ENCODE measurements around the gene OBSCN.

Gene OBSCN

DNA sequence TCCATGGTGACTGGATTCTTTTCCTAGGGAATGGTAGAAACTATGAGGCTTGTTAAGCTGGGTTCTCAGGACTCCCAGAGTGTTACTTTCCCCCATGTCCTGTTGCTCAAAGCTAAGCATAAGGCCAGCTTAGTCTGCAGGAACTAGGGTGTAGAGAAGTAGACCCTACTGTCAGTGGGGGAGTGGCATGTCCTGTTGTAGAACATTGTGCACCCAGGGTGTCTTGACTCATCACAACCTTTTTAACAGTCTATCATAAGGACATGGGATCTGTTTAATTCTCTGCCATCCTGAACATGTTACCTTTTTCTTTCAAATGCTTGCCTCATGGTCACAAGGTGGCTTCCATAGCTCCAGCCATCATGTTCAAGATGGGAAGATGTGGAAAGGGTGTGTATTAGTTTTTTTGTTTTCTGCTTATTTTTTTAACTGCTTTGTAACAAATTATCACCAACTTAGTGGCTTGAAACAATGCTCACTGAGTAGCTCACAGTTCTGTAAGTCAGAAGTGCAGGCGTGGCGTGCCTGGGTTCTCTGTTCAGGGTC is 17.4 kb downstream of the OBSCN start:
- no peak for TF ChIP-seq TAF1 (IDR thresholded peaks at IDR 0.05; ENCODE audit: borderline replicate concordance, insufficient read depth, low read length)
- no peak for TF ChIP-seq POLR2AphosphoS5 (IDR thresholded peaks at IDR 0.05; ENCODE audit: low read depth, low read length)

- TF ChIP-seq SIN3A (IDR thresholded peaks at IDR 0.05; ENCODE audit: borderline replicate concordance, insufficient read depth, low read length) (no peak), REST (IDR thresholded peaks at IDR 0.05; ENCODE audit: insufficient read depth in 1 of 2, low read depth in 2 of 2, low read length in 2 of 2) (no peak), TAF1 (IDR thresholded peaks at IDR 0.05; ENCODE audit: borderline replicate concordance, insufficient read depth, low read length) (no peak), FOXP2 (optimal IDR thresholded peaks at IDR 0.05; ENCODE audit: borderline replicate concordance, extremely low read depth, extremely low read length, insufficient read depth) (no peak), POLR2AphosphoS5 (IDR thresholded peaks at IDR 0.05; ENCODE audit: low read depth, low read length) (no peak)
Measured at GRCh38 chr1:228225740-228226139, 17.9 kb downstream of the OBSCN start.

- TF ChIP-seq FOXP2 (optimal IDR thresholded peaks at IDR 0.05; ENCODE audit: borderline replicate concordance, extremely low read depth, extremely low read length, insufficient read depth) = no peak
- no peak for TF ChIP-seq POLR2AphosphoS5 (IDR thresholded peaks at IDR 0.05; ENCODE audit: low read depth, low read length)
Measured at GRCh38 chr1:228226141-228226874, 18.5 kb downstream of the OBSCN start.

DNA sequence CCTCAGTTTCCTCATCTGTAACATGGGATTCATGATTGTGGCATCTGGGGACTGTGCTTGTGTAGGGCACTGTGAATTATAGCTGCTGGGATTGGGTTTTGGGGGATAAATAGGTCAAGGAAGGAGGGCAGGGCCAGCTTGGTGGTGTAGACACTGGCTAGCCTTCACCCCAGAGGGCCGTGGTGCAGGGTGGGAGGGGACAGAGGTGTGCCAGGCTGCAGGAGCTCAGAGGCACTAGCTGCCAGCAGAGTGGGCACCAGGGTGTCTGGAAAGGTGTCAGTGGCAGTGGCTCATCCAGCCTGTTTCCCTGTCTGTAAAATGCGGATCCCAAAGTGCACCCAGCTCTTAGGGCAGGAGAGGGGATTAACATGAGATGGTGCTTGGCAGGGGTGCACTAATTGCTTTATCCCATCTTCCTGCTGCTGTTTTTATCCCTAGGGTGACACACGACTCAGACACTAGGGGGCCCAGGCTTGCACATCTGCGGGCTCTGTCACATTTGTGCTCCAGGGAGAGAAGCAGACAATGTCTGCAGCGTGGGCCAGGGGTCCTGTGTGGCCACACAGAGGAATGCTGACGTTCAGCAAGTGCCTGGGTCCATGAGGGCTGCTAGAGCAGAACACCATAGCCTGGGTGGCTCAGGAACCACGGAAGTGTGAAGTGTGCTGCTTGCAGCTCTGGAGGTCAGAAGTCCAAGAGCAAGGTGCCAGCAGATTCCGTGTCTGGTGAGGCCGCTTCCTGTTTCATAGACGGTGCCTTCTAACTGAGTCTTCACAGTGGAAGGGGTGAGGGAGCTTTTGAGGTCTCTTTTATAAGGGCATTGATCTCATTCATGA is 19.3 kb downstream of the OBSCN start:
- TF ChIP-seq POLR2AphosphoS5 (IDR thresholded peaks at IDR 0.05; ENCODE audit: low read depth, low read length) (no peak), REST (IDR thresholded peaks at IDR 0.05; ENCODE audit: insufficient read depth in 1 of 2, low read depth in 2 of 2, low read length in 2 of 2) (no peak), SIN3A (IDR thresholded peaks at IDR 0.05; ENCODE audit: borderline replicate concordance, insufficient read depth, low read length) (no peak), TAF1 (IDR thresholded peaks at IDR 0.05; ENCODE audit: borderline replicate concordance, insufficient read depth, low read length) (no peak), FOXP2 (optimal IDR thresholded peaks at IDR 0.05; ENCODE audit: borderline replicate concordance, extremely low read depth, extremely low read length, insufficient read depth) (no peak)

- TF ChIP-seq FOXP2 (optimal IDR thresholded peaks at IDR 0.05; ENCODE audit: borderline replicate concordance, extremely low read depth, extremely low read length, insufficient read depth) = no peak
- TF ChIP-seq REST (IDR thresholded peaks at IDR 0.05; ENCODE audit: insufficient read depth in 1 of 2, low read depth in 2 of 2, low read length in 2 of 2) = no peak
- TF ChIP-seq TAF1 (IDR thresholded peaks at IDR 0.05; ENCODE audit: borderline replicate concordance, insufficient read depth, low read length) = no peak
Measured at GRCh38 chr1:228228601-228229074, 20.8 kb downstream of the OBSCN start.

DNA sequence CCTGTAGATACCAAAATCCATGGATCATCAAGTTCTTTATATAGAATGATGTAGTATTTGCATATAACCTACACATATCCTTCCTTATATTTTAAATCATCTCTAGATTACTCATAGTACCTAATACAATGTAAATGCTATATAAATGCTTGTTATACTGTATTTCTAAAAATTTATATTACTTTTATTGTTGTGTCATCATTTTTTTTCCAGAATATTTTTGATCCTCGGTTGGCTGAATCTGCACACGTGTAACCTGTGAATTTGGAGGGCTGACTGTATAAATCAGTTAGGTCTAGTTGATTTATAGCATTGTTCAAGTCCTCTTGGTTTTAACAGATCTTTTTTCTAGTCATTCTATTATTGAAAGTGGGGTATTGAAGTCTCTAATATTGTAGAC is 23.3 kb downstream of the OBSCN start:
- TF ChIP-seq FOXP2 (optimal IDR thresholded peaks at IDR 0.05; ENCODE audit: borderline replicate concordance, extremely low read depth, extremely low read length, insufficient read depth) (no peak), TAF1 (IDR thresholded peaks at IDR 0.05; ENCODE audit: borderline replicate concordance, insufficient read depth, low read length) (no peak), SIN3A (IDR thresholded peaks at IDR 0.05; ENCODE audit: borderline replicate concordance, insufficient read depth, low read length) (no peak), REST (IDR thresholded peaks at IDR 0.05; ENCODE audit: insufficient read depth in 1 of 2, low read depth in 2 of 2, low read length in 2 of 2) (no peak), POLR2AphosphoS5 (IDR thresholded peaks at IDR 0.05; ENCODE audit: low read depth, low read length) (no peak)
